ENCODE results near the gene NDUFV2.

The NDUFV2 gene

GRCh38 chr18:9106800-9107584 is 4.5 kb downstream of the NDUFV2 start:
- DNase-seq, result no peak
- intact Hi-C loops (cut with DNase I), result loop anchor here (10.0 kb wide), 1 partner anchor 508 kb away; the partner anchor contains the start of gene PPP4R1

GRCh38 chr18:9108911-9109310 is 6.4 kb downstream of the NDUFV2 start:
- intact Hi-C loops (cut with DNase I), result loop anchor here (10.0 kb wide), 1 partner anchor 506 kb away; the partner anchor contains the start of gene PPP4R1
- DNase-seq, result no peak

- no peak for DNase-seq
- intact Hi-C loops (cut with DNase I), result loop anchor here (10.0 kb wide), 1 partner anchor 505 kb away; the partner anchor contains the start of gene PPP4R1
Observed at GRCh38 chr18:9109523-9109922, 7.0 kb downstream of the NDUFV2 start.

DNA sequence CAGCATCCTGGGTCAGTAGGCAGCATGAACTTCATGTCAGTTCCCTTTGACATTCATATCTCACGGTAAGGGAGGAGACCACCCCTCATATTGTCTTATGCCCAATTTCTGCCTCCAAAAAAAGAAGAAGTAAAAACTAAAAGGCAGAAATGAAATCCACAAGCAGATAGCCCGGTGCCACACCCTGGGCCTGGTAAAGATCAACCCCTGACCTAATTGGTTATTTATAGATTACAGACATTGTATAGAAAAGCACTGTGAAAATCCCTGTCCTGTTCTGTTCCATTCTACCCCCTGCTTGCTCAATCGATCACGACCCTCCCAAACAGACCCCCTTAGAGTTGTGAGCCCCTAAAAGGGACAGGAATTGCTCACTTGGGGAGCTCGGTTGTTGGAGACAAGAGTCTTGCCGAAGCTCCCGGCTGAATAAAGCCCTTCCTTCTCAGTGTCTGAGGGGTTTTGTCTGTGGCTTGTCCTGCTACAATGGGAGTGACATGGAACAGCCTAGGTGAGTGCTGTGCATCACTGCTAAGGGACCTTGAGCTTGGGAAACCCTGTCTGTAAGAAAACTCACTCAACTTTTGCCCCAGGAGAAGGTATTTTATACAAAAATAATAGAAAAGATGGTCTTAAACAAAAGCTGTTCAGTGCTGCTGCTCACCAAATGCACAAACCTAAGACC is 11.1 kb downstream of the NDUFV2 start:
- intact Hi-C loops (cut with DNase I), result no loop called here
- no peak for DNase-seq

- no peak for DNase-seq
- intact Hi-C loops (cut with DNase I), result no loop called here
Observed at GRCh38 chr18:9115984-9116383, 13.5 kb downstream of the NDUFV2 start.

- intact Hi-C loops (cut with DNase I), result no loop called here
- no peak for DNase-seq
Observed at GRCh38 chr18:9117980-9118841, 15.7 kb downstream of the NDUFV2 start.

- intact Hi-C loops (cut with DNase I), result no loop called here
- DNase-seq, result no peak
Observed at GRCh38 chr18:9120796-9121195, 18.3 kb downstream of the NDUFV2 start.

DNA sequence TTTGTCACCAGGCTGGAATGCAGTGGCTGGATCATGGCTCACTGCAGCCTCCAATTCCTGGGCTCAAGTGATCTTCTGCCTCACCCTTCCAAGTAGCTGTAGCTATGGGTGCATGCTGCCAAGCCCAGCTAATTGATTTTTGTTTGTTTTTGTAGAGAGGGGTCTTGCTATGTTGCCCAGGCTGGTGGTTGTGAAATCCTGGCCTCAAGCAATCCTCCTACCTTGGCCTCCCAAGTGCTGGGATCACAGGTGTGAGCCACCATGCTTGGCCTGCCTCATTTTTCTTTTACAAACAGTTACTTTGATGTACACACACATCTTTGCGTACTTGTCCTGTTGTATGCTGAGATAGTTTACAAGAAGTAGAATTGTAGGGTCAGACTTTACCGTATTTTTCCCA is 21.0 kb downstream of the NDUFV2 start:
- intact Hi-C loops (cut with DNase I), result no loop called here
- DNase-seq, result no peak

DNA sequence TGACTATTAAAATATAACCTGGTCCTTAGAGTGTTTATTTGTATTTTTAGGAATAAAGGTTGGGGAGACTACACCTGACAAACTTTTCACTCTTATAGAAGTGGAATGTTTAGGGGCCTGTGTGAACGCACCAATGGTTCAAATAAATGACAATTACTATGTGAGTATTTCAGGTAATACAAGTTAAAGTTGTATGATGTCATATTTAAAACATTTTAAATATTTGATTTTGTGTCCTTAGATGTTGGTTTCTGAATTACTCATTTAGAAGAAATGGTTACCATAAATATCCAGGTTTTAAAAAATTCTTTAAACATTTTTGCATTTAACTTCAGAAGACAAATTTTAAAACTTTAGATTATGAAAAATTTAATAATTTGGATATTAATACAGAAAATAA is 22.3 kb downstream of the NDUFV2 start:
- intact Hi-C loops (cut with DNase I), result no loop called here
- DNase-seq, result no peak

DNA sequence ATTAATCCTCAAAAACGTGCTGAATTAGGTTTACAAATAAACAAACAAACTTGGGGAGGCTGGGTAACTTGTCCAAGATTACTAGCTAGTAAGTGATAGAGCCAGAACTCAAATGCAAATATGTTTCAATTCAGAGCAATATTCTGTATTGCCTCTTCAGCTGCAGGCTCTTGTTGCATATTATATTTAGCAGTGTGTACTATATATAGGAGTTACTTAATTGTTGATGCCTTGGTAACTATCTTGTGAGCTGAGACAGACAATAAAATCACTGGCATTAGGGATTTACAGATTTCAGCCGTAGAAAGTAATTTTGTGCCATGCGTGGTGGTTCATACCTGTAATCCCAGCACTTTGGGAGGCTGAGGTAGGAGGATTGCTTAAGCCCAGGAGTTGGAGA is 23.8 kb downstream of the NDUFV2 start:
- no peak for DNase-seq
- intact Hi-C loops (cut with DNase I), result no loop called here

GRCh38 chr18:9130195-9130594 is 27.7 kb downstream of the NDUFV2 start:
- DNase-seq, result no peak
- intact Hi-C loops (cut with DNase I), result loop anchor here (10.0 kb wide), 2 partner anchors 425 to 485 kb away; partner anchors contain the start of genes MTCL1 and PPP4R1

GRCh38 chr18:9130806-9131205 is 28.3 kb downstream of the NDUFV2 start:
- intact Hi-C loops (cut with DNase I), result loop anchor here (10.0 kb wide), 2 partner anchors 426 to 484 kb away; partner anchors contain the start of genes MTCL1 and PPP4R1
- DNase-seq, result no peak

DNA sequence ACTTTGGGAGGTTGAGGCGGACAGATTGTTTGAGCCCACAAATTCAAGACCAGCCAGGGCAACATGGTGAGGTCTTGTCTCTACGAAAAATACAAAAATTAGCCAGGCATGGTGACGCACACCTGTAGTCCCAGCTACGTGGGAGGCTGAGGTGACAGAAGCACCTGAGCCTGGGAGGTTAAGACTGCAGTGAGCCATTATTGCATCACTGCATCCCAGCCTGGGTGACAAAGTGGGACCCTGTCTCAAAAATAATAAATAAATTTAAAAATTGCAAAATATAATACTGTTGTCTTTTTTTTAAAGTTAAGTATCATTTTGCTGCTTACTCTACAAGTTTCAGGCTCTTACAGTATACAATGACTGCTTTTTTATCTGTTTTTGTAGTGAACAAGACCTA is 30.1 kb downstream of the NDUFV2 start:
- DNase-seq, result no peak
- intact Hi-C loops (cut with DNase I), result loop anchor here (10.0 kb wide), 2 partner anchors 428 to 482 kb away; partner anchors contain the start of genes MTCL1 and PPP4R1

- no peak for DNase-seq
- intact Hi-C loops (cut with DNase I), result loop anchor here (10.0 kb wide), 2 partner anchors 428 to 482 kb away; partner anchors contain the start of genes MTCL1 and PPP4R1
Observed at GRCh38 chr18:9133225-9133624, 30.7 kb downstream of the NDUFV2 start.

DNA sequence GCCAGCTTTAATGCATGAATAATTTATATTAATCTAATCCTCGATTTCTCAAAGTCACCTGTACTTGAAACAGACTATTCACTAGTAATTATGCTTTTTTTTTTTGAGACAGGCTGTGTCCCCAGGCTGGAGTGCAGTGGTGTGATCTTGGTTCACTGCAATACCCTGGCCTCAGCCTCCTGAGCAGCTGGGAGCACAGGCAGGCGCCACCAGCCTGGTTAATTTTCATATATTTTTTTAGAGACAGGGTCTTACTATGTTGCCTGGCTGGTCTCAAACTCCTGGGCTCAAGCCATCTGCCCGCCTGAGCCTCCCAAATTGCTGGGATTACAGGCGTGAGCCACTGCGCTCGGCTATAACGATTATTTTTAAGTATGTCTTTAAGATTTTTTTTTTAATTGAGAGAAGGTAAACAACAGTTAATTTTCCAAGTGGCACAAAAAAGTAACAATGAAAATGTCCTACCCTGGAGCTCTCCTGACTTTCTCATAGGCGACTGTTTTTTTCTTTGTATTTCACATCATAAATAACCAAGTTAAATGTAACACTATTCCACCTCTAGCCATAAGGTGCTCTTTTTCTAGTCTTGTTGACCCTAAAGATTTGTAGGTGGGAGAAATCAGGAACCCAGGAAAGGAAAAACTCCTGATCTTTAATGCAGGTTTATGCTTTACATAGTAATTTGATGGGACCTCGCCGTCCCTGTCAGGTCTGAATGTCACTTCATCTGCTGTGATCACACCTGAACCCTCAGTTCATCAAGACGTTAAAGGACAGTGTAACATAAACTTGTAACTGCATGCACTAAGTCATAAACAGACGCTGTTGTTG is 32.8 kb downstream of the NDUFV2 start:
- peak in 1 of 42 donors; percentile 29 for DNase-seq
- intact Hi-C loops (cut with DNase I), result loop anchor here (10.0 kb wide), 2 partner anchors 430 to 480 kb away; partner anchors contain the start of genes MTCL1 and PPP4R1

- DNase-seq, result peak in 10 of 42 donors; percentile 16 to 70 (median 36)
- intact Hi-C loops (cut with DNase I), result loop anchor here (1.0 to 10.0 kb wide), 3 partner anchors 34 to 479 kb away; partner anchors contain the start of genes MTCL1, NDUFV2 and PPP4R1
Observed at GRCh38 chr18:9135912-9136314, 33.4 kb downstream of the NDUFV2 start.

DNA sequence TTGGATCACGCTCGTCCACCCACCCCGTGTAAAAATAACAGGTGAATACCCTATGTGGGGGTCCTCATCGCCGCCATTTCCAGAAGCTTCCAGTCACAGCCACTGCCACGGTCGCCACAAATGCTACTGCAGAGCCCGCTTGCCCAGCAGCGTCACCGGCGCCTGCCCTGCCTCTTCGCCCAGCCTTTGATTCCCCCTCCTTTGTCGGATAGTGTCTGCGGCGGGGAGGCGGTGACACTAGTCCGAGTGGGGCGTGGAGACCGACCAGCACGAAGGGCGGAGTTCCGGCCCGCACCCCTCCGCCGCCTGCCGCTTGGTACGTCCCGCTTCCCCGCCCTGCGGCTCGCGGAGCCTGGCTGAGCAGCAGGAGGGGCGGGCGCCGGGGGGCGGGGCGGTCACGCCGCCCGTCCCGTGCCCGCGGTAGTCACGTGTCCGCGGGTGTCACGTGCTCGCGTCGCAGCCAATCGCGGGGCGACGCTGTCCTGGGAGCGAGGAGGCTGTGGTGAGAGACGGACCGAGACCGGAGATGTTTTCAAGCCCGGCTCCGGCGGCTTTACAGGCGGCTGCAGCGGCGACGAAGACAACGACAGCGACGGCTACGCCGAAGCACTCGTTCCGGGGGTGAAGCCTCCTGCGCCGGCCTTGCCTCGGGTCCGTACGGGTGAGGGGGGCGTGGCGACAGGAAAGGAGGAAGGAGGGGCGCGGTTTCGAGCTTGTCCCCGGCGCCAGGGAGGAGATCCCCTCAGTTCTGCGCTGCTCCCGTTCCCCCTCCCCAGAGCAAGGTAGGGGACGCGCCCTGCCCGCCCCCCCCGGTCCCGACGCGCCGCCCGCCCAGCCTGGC is 34.0 kb downstream of the NDUFV2 start, which contains the start of gene ANKRD12:
Gene ANKRD12, plus strand, starts transcription at position 467 of the 841 bp plus-strand sequence. CDS start 45,652 bp downstream, outside the sequence.
- peak; percentile 91 to 99 (median 98) for DNase-seq
- intact Hi-C loops (cut with DNase I), result loop anchor here (1.0 to 10.0 kb wide), 3 partner anchors 34 to 478 kb away; partner anchors contain the start of genes MTCL1, NDUFV2 and PPP4R1
